Prostate gland (tissue), 2 donors: ENCODE data around the gene FANCG. TPM values are rescaled to one million over a fixed set of nuclear protein-coding genes. Genes with fewer than 3 reads are reported as not detected.

Source experiments
- DNase-seq: peaks from one replicate; pipeline ENCODE4 v3.0.0-alpha.2; 2019; ENCODE audit warnings: low spot score
- H3K27ac ChIP-seq, 2 donors: fragments of 200-600 bp; sonication (generic); 2 replicates each; pipeline ENCODE4 v1.5.1; 2017 to 2019
- H3K27me3 ChIP-seq: fragments of 200-600 bp; sonication (generic); replicated peaks from 2 replicates; pipeline ENCODE4 v1.5.1; 2019; ENCODE audit not compliant: insufficient read depth
- H3K36me3 ChIP-seq, 2 donors: fragments of 200-600 bp; sonication (generic); 1 replicate in 1 of 2; 2 replicates in 1 of 2; pipeline versions ENCODE4 v1.5.1 to v1.8.1; 2017 to 2019
- H3K4me1 ChIP-seq: fragments of 200-600 bp; sonication (generic); replicated peaks from 2 replicates; pipeline ENCODE4 v1.5.1; 2019
- H3K4me3 ChIP-seq, 2 donors: fragments of 200-600 bp; sonication (generic); 2 replicates each; pipeline ENCODE4 v1.5.1; 2017 to 2019
- H3K9me3 ChIP-seq: fragments of 200-600 bp; sonication (generic); 2 replicates; pipeline ENCODE4 v1.5.1; 2017
- POLR2A ChIP-seq: fragments of 450-650 bp; IDR thresholded peaks from one replicate; pipeline ENCODE4 v1.6.1; 2016; ENCODE audit warnings: antibody characterized with exemption, mild to moderate bottlenecking
- POLR2AphosphoS5 ChIP-seq: sonication (generic); formaldehyde crosslinking; IDR thresholded peaks from one replicate; pipeline ENCODE4 v1.6.1; 2017; ENCODE audit warnings: antibody characterized with exemption
- WGBS: methylation state at CpG from one replicate; pipeline ENCODE4 v1.1.5; 2018; 5-methylcytosine and 5-hydroxymethylcytosine counted together
- intact Hi-C: fragments of 100-400 bp; cut with DNase I; formaldehyde crosslinking; loops from one replicate; pipeline ENCODE4 v1.14.2; 2022
- total RNA-seq, 2 donors: library from RNA; depleted of rRNA; stranded (reverse); fragments of >200 nt; gene quantifications; one replicate each; pipeline ENCODE4 v1.1.0, GENCODE V29; 2016
- TF ChIP-seq, protein P1 (sequence below), 4 experiments: fragments of 200-600 bp in 2 of 4; fragments of 450-650 bp in 2 of 4; sonication (generic) in 2 of 4; IDR thresholded peaks; 1 replicate in 3 of 4; 2 replicates in 1 of 4; pipeline ENCODE4 v1.5.1; 2016 to 2019; ENCODE audit warnings: antibody characterized with exemption in 4 of 4, mild to moderate bottlenecking in 2 of 4, moderate library complexity in 2 of 4

The FANCG gene
- total RNA-seq, 2 donors from 2014 or later: 12.9 to 16.8 TPM

DNA sequence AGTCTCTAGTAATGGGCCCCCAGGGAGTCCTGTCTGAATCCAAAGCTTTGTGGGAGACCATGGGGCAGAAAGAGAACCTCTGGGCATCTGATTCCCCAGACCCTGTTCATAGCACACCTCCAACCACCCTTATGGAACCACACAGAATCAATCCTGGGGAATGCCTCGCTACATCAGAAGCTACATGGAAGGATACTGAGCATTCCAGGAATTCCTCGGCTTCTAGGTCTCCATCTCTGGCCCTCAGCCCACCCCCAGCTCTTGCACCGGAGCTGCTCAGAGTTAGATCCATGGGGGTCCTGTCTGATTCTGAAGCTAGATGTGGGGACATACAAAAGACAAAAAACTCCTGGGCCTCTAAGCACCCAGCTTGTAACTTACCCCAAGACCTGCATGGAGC is 35.7 kb downstream of the FANCG start:
- DNase-seq: no peak
- 86% methylated on average over 3 of the region's 3 CpGs for WGBS

DNA sequence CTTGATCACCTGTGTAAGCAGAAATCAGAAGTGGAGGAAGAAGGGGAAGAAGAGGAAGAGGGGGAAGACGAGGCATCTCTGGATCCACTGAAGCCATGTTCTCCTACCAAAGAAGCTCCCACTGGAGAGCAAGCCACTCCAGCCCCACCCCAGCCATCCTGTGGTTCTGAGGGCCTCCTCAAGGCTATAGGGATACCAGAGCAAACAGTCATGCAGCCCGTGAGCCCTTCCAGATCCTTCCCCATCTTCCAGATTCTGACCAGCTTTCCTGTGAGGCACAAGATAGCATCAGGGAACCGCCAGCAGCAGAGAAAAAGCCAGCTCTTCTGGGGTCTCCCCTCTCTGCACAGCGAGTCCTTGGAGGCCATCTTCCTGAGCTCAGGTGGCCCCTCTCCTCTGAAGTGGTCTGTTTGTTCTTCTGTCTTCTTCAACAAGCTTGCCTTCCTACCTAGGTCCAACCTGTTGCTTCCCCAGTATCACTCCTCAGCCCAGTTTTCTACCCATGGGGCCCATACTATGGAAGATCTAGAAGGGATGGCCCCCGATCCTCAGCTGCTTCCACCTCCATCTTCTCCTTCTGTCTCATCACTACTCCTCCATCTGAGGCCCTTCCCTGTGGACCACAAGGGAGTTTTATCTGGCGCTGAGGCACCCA is 36.7 kb downstream of the FANCG start:
- Histone ChIP-seq H3K9me3 (no peaks in the 10 kb centered on the region), H3K36me3 (peaks cover 0 to 4% of the 10 kb centered on the region in 2 donors), H3K4me3 (no peak overlapping the region), H3K27ac (no peak overlapping the region), H3K4me1 (no peaks in the 10 kb centered on the region), H3K27me3 (no peaks in the 10 kb centered on the region)
- no peak for DNase-seq
- intact Hi-C loops: no loop called here
- WGBS: 91% methylated on average over 6 of the region's 6 CpGs
- TF ChIP-seq, protein P1, sequence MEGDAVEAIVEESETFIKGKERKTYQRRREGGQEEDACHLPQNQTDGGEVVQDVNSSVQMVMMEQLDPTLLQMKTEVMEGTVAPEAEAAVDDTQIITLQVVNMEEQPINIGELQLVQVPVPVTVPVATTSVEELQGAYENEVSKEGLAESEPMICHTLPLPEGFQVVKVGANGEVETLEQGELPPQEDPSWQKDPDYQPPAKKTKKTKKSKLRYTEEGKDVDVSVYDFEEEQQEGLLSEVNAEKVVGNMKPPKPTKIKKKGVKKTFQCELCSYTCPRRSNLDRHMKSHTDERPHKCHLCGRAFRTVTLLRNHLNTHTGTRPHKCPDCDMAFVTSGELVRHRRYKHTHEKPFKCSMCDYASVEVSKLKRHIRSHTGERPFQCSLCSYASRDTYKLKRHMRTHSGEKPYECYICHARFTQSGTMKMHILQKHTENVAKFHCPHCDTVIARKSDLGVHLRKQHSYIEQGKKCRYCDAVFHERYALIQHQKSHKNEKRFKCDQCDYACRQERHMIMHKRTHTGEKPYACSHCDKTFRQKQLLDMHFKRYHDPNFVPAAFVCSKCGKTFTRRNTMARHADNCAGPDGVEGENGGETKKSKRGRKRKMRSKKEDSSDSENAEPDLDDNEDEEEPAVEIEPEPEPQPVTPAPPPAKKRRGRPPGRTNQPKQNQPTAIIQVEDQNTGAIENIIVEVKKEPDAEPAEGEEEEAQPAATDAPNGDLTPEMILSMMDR (IDR thresholded peaks at IDR 0.05): no peak
- TF ChIP-seq POLR2A: no peak
- TF ChIP-seq POLR2AphosphoS5: no peak

More for the DNA sequence above, 35.7 kb downstream of the FANCG start:
- H3K27me3 ChIP-seq: no peaks in the 10 kb centered on the region
- H3K4me3 ChIP-seq: no peak overlapping the region
- intact Hi-C loops: no loop called here
- TF ChIP-seq POLR2AphosphoS5: no peak
- H3K27ac ChIP-seq: no peak overlapping the region
- no peaks in the 10 kb centered on the region for H3K9me3 ChIP-seq
- no peaks in the 10 kb centered on the region for H3K4me1 ChIP-seq
- peaks cover 0 to 4% of the 10 kb centered on the region in 2 donors for H3K36me3 ChIP-seq

DNA sequence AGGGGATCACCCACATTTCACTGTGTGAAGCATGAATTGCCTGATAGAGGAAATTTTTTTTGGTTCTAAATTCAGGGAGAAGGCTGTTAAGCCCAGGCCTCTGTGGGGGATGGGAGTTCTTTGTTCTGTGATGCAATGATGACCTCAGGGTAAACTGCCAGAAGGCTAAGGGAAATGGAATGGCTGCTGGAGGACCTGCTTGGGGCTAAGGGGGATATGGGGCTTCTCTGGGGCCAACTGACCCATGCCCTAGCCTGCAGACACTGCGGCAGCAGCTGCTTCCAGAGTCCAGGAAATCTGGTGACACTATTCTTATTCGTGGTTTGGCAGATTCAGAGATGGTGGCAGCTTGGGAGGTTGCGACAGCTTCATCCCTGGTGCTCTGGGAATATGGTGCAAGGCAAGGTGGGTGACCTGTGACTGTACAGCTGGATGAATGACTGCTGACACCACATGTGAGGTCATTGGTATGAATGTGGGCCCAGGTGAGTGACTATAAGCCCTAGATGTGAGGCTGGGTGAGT is 37.6 kb downstream of the FANCG start:
- peaks cover 0 to 4% of the 10 kb centered on the region in 2 donors for H3K36me3 ChIP-seq
- H3K27me3 ChIP-seq: no peaks in the 10 kb centered on the region
- no peak overlapping the region for H3K4me3 ChIP-seq
- no peaks in the 10 kb centered on the region for H3K9me3 ChIP-seq
- intact Hi-C loops: no loop called here
- no peaks in the 10 kb centered on the region for H3K4me1 ChIP-seq
- WGBS: 87% methylated on average over 3 of the region's 3 CpGs
- no peak overlapping the region for H3K27ac ChIP-seq
- DNase-seq: no peak
- TF ChIP-seq POLR2AphosphoS5 (no peak), POLR2A (no peak)
- TF ChIP-seq, protein P1 (IDR thresholded peaks at IDR 0.05): no peak

DNA sequence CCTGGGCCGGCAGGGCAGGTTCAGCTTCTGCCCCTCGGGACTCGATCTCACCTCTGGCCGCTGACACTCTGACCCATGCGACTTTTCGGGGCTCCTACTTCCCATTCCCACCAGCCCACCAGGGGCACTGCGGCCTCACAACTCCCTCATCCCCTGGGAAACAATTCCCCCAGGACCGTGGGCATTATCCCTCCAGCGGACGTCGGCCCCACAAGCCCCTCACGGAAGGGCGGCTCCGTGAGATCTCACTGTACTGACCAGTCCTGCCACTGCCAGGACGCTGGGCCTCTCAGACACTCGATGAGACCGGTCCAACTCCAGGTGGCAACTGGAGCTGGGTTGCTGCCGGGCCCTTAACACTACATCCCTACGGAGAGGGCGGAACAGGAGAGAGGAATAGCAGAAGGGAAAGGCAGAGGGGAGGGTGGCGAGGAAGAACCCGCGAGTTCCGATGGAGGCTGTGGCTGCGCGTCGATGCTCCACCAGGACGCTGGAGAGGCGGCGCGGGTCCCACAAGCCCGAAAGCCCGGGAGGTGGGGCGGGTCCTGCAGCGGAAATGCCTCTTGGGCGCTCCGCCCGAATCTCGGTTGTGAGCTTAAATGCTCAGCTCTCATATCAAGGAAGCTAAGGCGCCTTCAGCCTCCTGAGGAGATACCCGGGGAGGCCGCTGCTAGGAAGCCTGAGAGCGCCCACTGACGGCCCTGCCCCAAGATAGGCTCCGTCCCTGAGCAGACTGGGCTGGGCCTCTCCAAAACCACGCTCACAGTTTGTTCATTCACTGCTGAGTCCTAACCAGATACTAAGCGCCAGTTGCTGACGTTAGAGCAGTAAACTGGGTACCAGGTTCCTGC is 43.7 kb downstream of the FANCG start:
- intact Hi-C loops: no loop called here
- TF ChIP-seq POLR2A (no peak), POLR2AphosphoS5 (no peak)
- TF ChIP-seq, protein P1 (IDR thresholded peaks at IDR 0.05): no peak
- no peak overlapping the region for H3K27ac ChIP-seq

DNA sequence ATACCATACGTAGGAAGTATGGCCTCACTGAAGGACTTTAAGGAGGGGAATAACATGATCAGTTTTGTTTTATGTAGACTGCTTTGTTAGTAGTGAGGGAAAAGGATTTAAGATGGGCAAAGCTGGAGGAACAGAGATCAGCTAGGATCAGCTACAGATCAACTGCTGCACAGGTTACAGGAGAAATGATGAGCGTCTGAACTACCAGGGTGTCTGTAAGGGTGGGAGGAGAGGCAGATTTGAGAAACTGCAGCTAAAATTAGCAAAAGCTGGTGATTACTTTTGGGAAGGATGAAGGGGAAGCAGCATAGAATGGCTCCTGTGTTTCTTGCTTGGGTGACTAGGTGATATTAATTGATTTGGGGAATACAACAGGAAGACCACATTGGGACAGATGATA is 46.6 kb downstream of the FANCG start:
- TF ChIP-seq POLR2A (no peak), POLR2AphosphoS5 (no peak)
- TF ChIP-seq, protein P1 (IDR thresholded peaks at IDR 0.05): no peak

More for the DNA sequence above, 43.7 kb downstream of the FANCG start:
- no peaks in the 10 kb centered on the region for H3K36me3 ChIP-seq
- H3K27me3 ChIP-seq: no peaks in the 10 kb centered on the region
- H3K4me1 ChIP-seq: no peaks in the 10 kb centered on the region
- 48% methylated on average over 45 of the region's 48 CpGs for whole genome bisulfite sequencing
- H3K9me3 ChIP-seq: no peaks in the 10 kb centered on the region
- DNase-seq: no peak
- H3K4me3 ChIP-seq: peak overlapping the region in 1 of 2 donors; percentile 2

More for the DNA sequence above, 46.6 kb downstream of the FANCG start:
- no peaks in the 10 kb centered on the region for H3K27me3 ChIP-seq
- H3K36me3 ChIP-seq: no peaks in the 10 kb centered on the region
- no peaks in the 10 kb centered on the region for H3K9me3 ChIP-seq
- H3K4me3 ChIP-seq: no peak overlapping the region
- WGBS: 84% methylated on average over 2 of the region's 2 CpGs
- no peak for DNase-seq
- intact Hi-C loops: no loop called here
- no peak overlapping the region for H3K27ac ChIP-seq
- H3K4me1 ChIP-seq: no peaks in the 10 kb centered on the region
